ENCODE data around the gene APOC4. TPM values are rescaled to one million over a fixed set of nuclear protein-coding genes. Genes with fewer than 3 reads are reported as not detected.
"Not testable (repeated sequence)": the region's sequence is repeated elsewhere in the genome, so short reads cannot be mapped to it uniquely, and the experiment has no call there.

Gene APOC4
- polyA plus RNA-seq, 2 of the 4 experiments (the other 2 are of a cell fraction), result not detected

DNA sequence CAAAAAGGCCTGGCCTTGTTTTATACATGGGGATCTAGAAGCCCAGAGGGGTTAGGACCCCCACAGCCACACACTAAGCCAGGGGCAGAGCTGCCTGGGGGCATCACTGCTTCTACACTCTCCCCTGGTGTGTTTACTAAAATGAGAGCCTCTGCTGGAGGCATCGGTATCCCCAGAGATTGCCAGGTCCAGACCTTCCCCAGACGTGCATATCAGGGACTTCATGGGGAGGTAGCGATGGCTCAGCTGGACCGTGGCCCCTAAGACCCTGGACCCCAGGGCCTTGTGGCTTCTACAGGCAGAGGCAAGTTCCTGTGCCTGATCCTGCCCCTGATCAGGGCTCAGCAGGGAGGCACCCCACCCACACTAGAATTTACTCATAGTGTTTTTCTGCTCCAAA is 26.6 kb downstream of the APOC4 start:
- ATAC-seq (no peak), FAIRE-seq (no peak), DNase-seq (ENCODE audit: low read depth in 1 of 2, low spot score in 1 of 2) (no peak)
- no peaks in the 10 kb centered on the region for H3K9me3 ChIP-seq
- ChIA-PET POLR2A (no interaction called here), CTCF (interaction anchor here (0.8 to 1.3 kb wide), 2 partner anchors 8 to 16 kb away, joined by 3 read pairs; no protein-coding TSS in a partner anchor)
- H3K4me3 ChIP-seq, result no peak overlapping the region
- WGBS (ENCODE audit: missing lambda C conversion rate), result 100% methylated on average over 4 of the region's 4 CpGs
- no peaks in the 10 kb centered on the region for H3K4me1 ChIP-seq
- no peak overlapping the region for H3K27ac ChIP-seq
- TF ChIP-seq HOXA7 (CRISPR knock-in tag; IDR thresholded peaks at IDR 0.05) (no peak), ZNF302 (CRISPR knock-in tag; IDR thresholded peaks at IDR 0.05) (no peak), EP300 (IDR thresholded peaks at IDR 0.05) (no peak), RAD21 (conservative IDR thresholded peaks at IDR 0.05 in 1 of 2, IDR thresholded peaks at IDR 0.05 in 1 of 2) (no peak), RCOR1 (IDR thresholded peaks at IDR 0.05; ENCODE audit: low read depth, low read length) (no peak), ZSCAN20 (CRISPR knock-in tag; IDR thresholded peaks at IDR 0.05) (no peak), HOXB5 (CRISPR knock-in tag; IDR thresholded peaks at IDR 0.05) (no peak), JUN (IDR thresholded peaks at IDR 0.05) (no peak), FOSL2 (IDR thresholded peaks at IDR 0.05) (no peak), FOSL2 (CRISPR knock-in tag; IDR thresholded peaks at IDR 0.05) (no peak), RNF2 (IDR thresholded peaks at IDR 0.05; ENCODE audit: borderline replicate concordance, low read depth) (no peak), KDM1A (IDR thresholded peaks at IDR 0.05; ENCODE audit: low read depth) (no peak), MAX (IDR thresholded peaks at IDR 0.05) (no peak)
- TF ChIP-seq, protein P1, sequence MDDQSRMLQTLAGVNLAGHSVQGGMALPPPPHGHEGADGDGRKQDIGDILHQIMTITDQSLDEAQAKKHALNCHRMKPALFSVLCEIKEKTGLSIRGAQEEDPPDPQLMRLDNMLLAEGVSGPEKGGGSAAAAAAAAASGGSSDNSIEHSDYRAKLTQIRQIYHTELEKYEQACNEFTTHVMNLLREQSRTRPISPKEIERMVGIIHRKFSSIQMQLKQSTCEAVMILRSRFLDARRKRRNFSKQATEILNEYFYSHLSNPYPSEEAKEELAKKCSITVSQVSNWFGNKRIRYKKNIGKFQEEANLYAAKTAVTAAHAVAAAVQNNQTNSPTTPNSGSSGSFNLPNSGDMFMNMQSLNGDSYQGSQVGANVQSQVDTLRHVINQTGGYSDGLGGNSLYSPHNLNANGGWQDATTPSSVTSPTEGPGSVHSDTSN (IDR thresholded peaks at IDR 0.05), result no peak
- no peak overlapping the region for H3K4me2 ChIP-seq

GRCh38 chr19:44969437-44969836 is 27.4 kb downstream of the APOC4 start:
- TF ChIP-seq RFX5 (IDR thresholded peaks at IDR 0.05), result no peak
- TF ChIP-seq MAZ (IDR thresholded peaks at IDR 0.05; ENCODE audit: borderline replicate concordance, low read depth, low read length), result no peak
- no peak for TF ChIP-seq NPAS2 (CRISPR knock-in tag; IDR thresholded peaks at IDR 0.05; ENCODE audit: borderline replicate concordance)
- no peak overlapping the region for H3K4me2 ChIP-seq
- FAIRE-seq (no peak), ATAC-seq (no peak), DNase-seq (ENCODE audit: low read depth in 1 of 2, low spot score in 1 of 2) (no peak)
- ChIA-PET CTCF (interaction anchor here (0.8 to 1.3 kb wide), 3 partner anchors 9 to 18 kb away, joined by 3 to 4 read pairs (median 3); no protein-coding TSS in a partner anchor), POLR2A (interaction anchor here (0.7 kb wide), 1 partner anchor 33 kb away, joined by 3 read pairs; no protein-coding TSS in a partner anchor)
- H3K27ac ChIP-seq, result no peak overlapping the region
- H3K4me3 ChIP-seq, result no peak overlapping the region
- H3K9me3 ChIP-seq, result no peaks in the 10 kb centered on the region
- H3K4me1 ChIP-seq, result no peaks in the 10 kb centered on the region
- WGBS (ENCODE audit: missing lambda C conversion rate), result 96% methylated on average over 5 of the region's 5 CpGs

GRCh38 chr19:44971451-44971850 is 29.4 kb downstream of the APOC4 start:
- H3K4me2 ChIP-seq; H3K4me3 ChIP-seq; POLR2A ChIA-PET; FAIRE-seq; H3K27ac ChIP-seq; H3K4me1 ChIP-seq; ATAC-seq; DNase-seq (ENCODE audit: low read depth in 1 of 2, low spot score in 1 of 2); H3K9me3 ChIP-seq: not testable (repeated sequence)
- 96% methylated on average over 6 of the region's 6 CpGs for WGBS (ENCODE audit: missing lambda C conversion rate)
- CTCF ChIA-PET, result interaction anchor here (0.6 to 2.2 kb wide), 7 partner anchors 15 to 138 kb away, joined by 3 to 10 read pairs (median 4); no protein-coding TSS in a partner anchor

DNA sequence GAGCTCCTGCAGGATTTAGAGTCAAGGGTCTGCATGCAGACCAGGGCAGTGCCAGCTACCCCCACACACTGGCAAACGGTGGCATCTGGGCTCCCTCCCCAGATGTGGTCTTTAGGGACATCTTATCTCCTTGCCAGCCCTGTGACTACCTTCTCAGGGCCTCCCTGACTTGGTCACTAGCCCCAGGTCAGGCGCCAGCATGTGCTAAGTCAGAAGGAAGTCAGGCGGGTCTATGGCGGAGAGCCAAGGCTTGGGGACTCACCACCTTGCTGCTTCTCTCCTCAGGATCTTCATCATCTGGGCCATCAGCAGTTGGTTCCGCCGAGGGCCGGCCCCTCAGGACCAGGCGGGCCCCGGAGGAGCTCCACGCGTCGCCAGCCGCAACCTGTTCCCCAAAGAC is 30.8 kb downstream of the APOC4 start:
- POLR2A ChIA-PET, result no interaction called here
- ATAC-seq (no peak), FAIRE-seq (no peak)
- no peak for TF ChIP-seq NFE2L2 (conservative IDR thresholded peaks at IDR 0.05; ENCODE audit: low read length)
- no peak for TF ChIP-seq GATA3 (IDR thresholded peaks at IDR 0.05; ENCODE audit: borderline replicate concordance)
- TF ChIP-seq MAX (IDR thresholded peaks at IDR 0.05), result no peak
- TF ChIP-seq MAZ (IDR thresholded peaks at IDR 0.05; ENCODE audit: borderline replicate concordance, low read depth, low read length), result no peak
- no peak for TF ChIP-seq HOXB13 (CRISPR knock-in tag; IDR thresholded peaks at IDR 0.05; ENCODE audit: low read depth)
- TF ChIP-seq HDAC2 (IDR thresholded peaks at IDR 0.05), result no peak
- TF ChIP-seq, protein P2, sequence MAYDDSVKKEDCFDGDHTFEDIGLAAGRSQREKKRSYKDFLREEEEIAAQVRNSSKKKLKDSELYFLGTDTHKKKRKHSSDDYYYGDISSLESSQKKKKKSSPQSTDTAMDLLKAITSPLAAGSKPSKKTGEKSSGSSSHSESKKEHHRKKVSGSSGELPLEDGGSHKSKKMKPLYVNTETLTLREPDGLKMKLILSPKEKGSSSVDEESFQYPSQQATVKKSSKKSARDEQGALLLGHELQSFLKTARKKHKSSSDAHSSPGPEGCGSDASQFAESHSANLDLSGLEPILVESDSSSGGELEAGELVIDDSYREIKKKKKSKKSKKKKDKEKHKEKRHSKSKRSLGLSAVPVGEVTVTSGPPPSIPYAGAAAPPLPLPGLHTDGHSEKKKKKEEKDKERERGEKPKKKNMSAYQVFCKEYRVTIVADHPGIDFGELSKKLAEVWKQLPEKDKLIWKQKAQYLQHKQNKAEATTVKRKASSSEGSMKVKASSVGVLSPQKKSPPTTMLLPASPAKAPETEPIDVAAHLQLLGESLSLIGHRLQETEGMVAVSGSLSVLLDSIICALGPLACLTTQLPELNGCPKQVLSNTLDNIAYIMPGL (CRISPR knock-in tag; IDR thresholded peaks at IDR 0.05; ENCODE audit: borderline replicate concordance), result no peak
- TF ChIP-seq, protein P1 (IDR thresholded peaks at IDR 0.05), result no peak
- no peak for TF ChIP-seq TP53 (CRISPR knock-in tag; IDR thresholded peaks at IDR 0.05)
- no peak for TF ChIP-seq EP300 (IDR thresholded peaks at IDR 0.05)
- no peak for TF ChIP-seq BHLHE40 (IDR thresholded peaks at IDR 0.05; ENCODE audit: low read depth, low read length)
- no peak for TF ChIP-seq CBX8 (IDR thresholded peaks at IDR 0.05)
- TF ChIP-seq, protein P3, sequence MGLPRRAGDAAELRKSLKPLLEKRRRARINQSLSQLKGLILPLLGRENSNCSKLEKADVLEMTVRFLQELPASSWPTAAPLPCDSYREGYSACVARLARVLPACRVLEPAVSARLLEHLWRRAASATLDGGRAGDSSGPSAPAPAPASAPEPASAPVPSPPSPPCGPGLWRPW (IDR thresholded peaks at IDR 0.05), result no peak
- TF ChIP-seq SMC3 (IDR thresholded peaks at IDR 0.05), result no peak
- no peak for TF ChIP-seq CHD2 (IDR thresholded peaks at IDR 0.05; ENCODE audit: low read length, partially characterized antibody)

More for the DNA sequence above, 30.8 kb downstream of the APOC4 start:
- no peak overlapping the region for H3K4me3 ChIP-seq
- 85% methylated on average over 13 of the region's 13 CpGs for WGBS (ENCODE audit: missing lambda C conversion rate)
- CTCF ChIA-PET, result no interaction called here
- H3K27ac ChIP-seq, result no peak overlapping the region
- no peaks in the 10 kb centered on the region for H3K4me1 ChIP-seq
- no peak for DNase-seq (ENCODE audit: low read depth in 1 of 2, low spot score in 1 of 2)
- no peaks in the 10 kb centered on the region for H3K9me3 ChIP-seq
- H3K4me2 ChIP-seq, result no peak overlapping the region

Data from A549 (cell line).